Ishikawa (cell line): ENCODE results near the gene QSOX2.
A peak's percentile ranks its signal among the peaks of the same experiment; 100 is the strongest.

ENCODE experiments used
- CEBPB ChIP-seq: IDR thresholded peaks from 2 replicates; pipeline ENCODE4 v1.6.1; 2012
- CREB1 ChIP-seq: IDR thresholded peaks from 2 replicates; pipeline ENCODE4 v1.6.1; 2012; ENCODE audit warnings: low read depth
- EGR1 ChIP-seq: IDR thresholded peaks from 2 replicates; pipeline ENCODE4 v1.6.1; 2012
- EP300 ChIP-seq: IDR thresholded peaks from 2 replicates; pipeline ENCODE4 v1.6.1; 2012; ENCODE audit warnings: borderline replicate concordance
- FOXM1 ChIP-seq: IDR thresholded peaks from 2 replicates; pipeline ENCODE4 v1.6.1; 2012; ENCODE audit warnings: low read depth, borderline replicate concordance
- MAX ChIP-seq: IDR thresholded peaks from 2 replicates; pipeline ENCODE4 v1.6.1; 2012
- NFIC ChIP-seq: IDR thresholded peaks from 2 replicates; pipeline ENCODE4 v1.6.1; 2012
- RAD21 ChIP-seq: IDR thresholded peaks from 2 replicates; pipeline ENCODE4 v1.6.1; 2012; ENCODE audit warnings: low read depth
- REST ChIP-seq: IDR thresholded peaks from 2 replicates; pipeline ENCODE4 v1.6.1; 2012; ENCODE audit warnings: low read depth, mild to moderate bottlenecking
- TAF1 ChIP-seq: IDR thresholded peaks from 2 replicates; pipeline ENCODE4 v1.6.1; 2012; ENCODE audit warnings: low read depth, mild to moderate bottlenecking
- TCF12 ChIP-seq: IDR thresholded peaks from 2 replicates; pipeline ENCODE4 v1.6.1; 2012; ENCODE audit warnings: low read depth
- TEAD4 ChIP-seq: IDR thresholded peaks from 2 replicates; pipeline ENCODE4 v1.6.1; 2012
- USF1 ChIP-seq: IDR thresholded peaks from 2 replicates; pipeline ENCODE4 v1.6.1; 2012
- YY1 ChIP-seq: IDR thresholded peaks from 2 replicates; pipeline ENCODE4 v1.6.1; 2012; ENCODE audit warnings: low read depth
- ZBTB7A ChIP-seq: IDR thresholded peaks from 2 replicates; pipeline ENCODE4 v1.6.1; 2012; ENCODE audit warnings: low read depth

QSOX2 gene

GRCh38 chr9:136182850-136183422, 62.7 kb downstream of the QSOX2 start:
- TF ChIP-seq RAD21 (no peak), REST (peak; percentile 41; the same call in 1 of the 2 replicates), MAX (no peak), FOXM1 (no peak)

- TF ChIP-seq TEAD4 (no peak), CEBPB (no peak), ZBTB7A (no peak), EGR1 (no peak), RAD21 (no peak), FOXM1 (no peak), CREB1 (no peak), TCF12 (no peak), NFIC (no peak), REST (no peak), MAX (no peak), EP300 (no peak), TAF1 (no peak), YY1 (no peak), USF1 (no peak)
These were observed 63.2 kb downstream of the QSOX2 start for GRCh38 chr9:136182420-136182787.

- TF ChIP-seq MAX: no peak
These were observed 63.7 kb downstream of the QSOX2 start for GRCh38 chr9:136181784-136182419.

GRCh38 chr9:136180586-136180985, 65.0 kb downstream of the QSOX2 start:
- TF ChIP-seq CREB1 (no peak), CEBPB (no peak), NFIC (no peak), ZBTB7A (no peak), TCF12 (no peak), USF1 (no peak), EP300 (no peak), TEAD4 (no peak), RAD21 (no peak), YY1 (no peak)

GRCh38 chr9:136179761-136180160, 65.9 kb downstream of the QSOX2 start:
- TF ChIP-seq ZBTB7A (no peak), FOXM1 (no peak), EP300 (no peak), TEAD4 (no peak), TCF12 (no peak), RAD21 (no peak), CEBPB (no peak), YY1 (no peak), TAF1 (no peak), REST (no peak), EGR1 (no peak), USF1 (no peak), NFIC (no peak), CREB1 (no peak), MAX (no peak)
